CD14-positive monocyte (primary cell): ENCODE results near the gene ZXDC. TPM values are rescaled to one million over a fixed set of nuclear protein-coding genes. Genes with fewer than 3 reads are reported as not detected.

ENCODE experiments used
- DNase-seq, 3 donors: peaks; one replicate each; pipeline ENCODE4 v3.0.0-alpha.2; 2011 to 2022
- H2AFZ ChIP-seq: 2 replicates; pipeline ENCODE4 v1.6.0; 2012; ENCODE audit warnings: mild to moderate bottlenecking, low read depth, low read length, inconsistent platforms; ENCODE audit not compliant: insufficient read depth, poor library complexity, severe bottlenecking
- H3K27ac ChIP-seq, 2 donors: 1 replicate in 1 of 2; 2 replicates in 1 of 2; pipeline ENCODE4 v1.5.1; 2012 to 2013; ENCODE audit warnings: low read length in 2 of 2, control low read depth in 1 of 2, inconsistent platforms in 1 of 2, low read depth in 1 of 2, mild to moderate bottlenecking in 1 of 2
- H3K27me3 ChIP-seq, 2 donors: one replicate each; pipeline versions ENCODE4 v1.6.0 to v1.6.1; 2011 to 2013; ENCODE audit warnings: low read length in 2 of 2; ENCODE audit not compliant: control insufficient read depth in 2 of 2, insufficient read depth in 2 of 2
- H3K36me3 ChIP-seq, 2 donors: replicated peaks in 1 of 2; 1 replicate in 1 of 2; 2 replicates in 1 of 2; pipeline versions ENCODE4 v1.5.1 to v1.6.1; 2012 to 2013; ENCODE audit warnings: low read length in 2 of 2, control low read depth in 1 of 2, inconsistent platforms in 1 of 2, mild to moderate bottlenecking in 1 of 2; ENCODE audit not compliant: insufficient read depth in 2 of 2, control insufficient read depth in 1 of 2
- H3K4me1 ChIP-seq, 2 donors: 1 replicate in 1 of 2; 2 replicates in 1 of 2; pipeline versions ENCODE4 v1.5.1 to v1.6.1; 2012 to 2013; ENCODE audit warnings: low read length in 2 of 2, control low read depth in 1 of 2, inconsistent platforms in 1 of 2, mild to moderate bottlenecking in 1 of 2, moderate library complexity in 1 of 2; ENCODE audit not compliant: insufficient read depth in 2 of 2, control insufficient read depth in 1 of 2
- H3K4me2 ChIP-seq: replicated peaks from 2 replicates; pipeline ENCODE3; 2012; ENCODE audit warnings: low read length, moderate library complexity, mild to moderate bottlenecking; ENCODE audit not compliant: poor library complexity, severe bottlenecking; ENCODE audit errors: extremely low read depth
- H3K4me3 ChIP-seq, 3 experiments: fragments of 200-600 bp in 1 of 3; sonication (generic) in 1 of 3; replicated peaks in 1 of 3; 1 replicate in 2 of 3; 2 replicates in 1 of 3; pipeline ENCODE4 v1.5.1; 2011 to 2013; ENCODE audit warnings: low read length in 3 of 3, mild to moderate bottlenecking in 3 of 3, control low read depth in 2 of 3, low read depth in 2 of 3, inconsistent platforms in 1 of 3, moderate library complexity in 1 of 3
- H3K79me2 ChIP-seq: 2 replicates; pipeline ENCODE4 v1.6.0; 2012; ENCODE audit warnings: mild to moderate bottlenecking, control low read depth, inconsistent platforms, low read length, moderate library complexity; ENCODE audit not compliant: insufficient read depth
- H3K9ac ChIP-seq: 2 replicates; pipeline ENCODE4 v1.6.0; 2017; ENCODE audit warnings: low read length, mild to moderate bottlenecking; ENCODE audit not compliant: insufficient read depth, poor library complexity, severe bottlenecking
- H3K9me3 ChIP-seq, 2 donors: replicated peaks in 1 of 2; 1 replicate in 1 of 2; 2 replicates in 1 of 2; pipeline versions ENCODE4 v1.5.1 to v1.6.1; 2012 to 2013; ENCODE audit warnings: low read length in 2 of 2, control low read depth in 1 of 2; ENCODE audit not compliant: control insufficient read depth in 1 of 2, insufficient read depth in 1 of 2
- H4K20me1 ChIP-seq: 2 replicates; pipeline ENCODE4 v1.6.0; 2012; ENCODE audit warnings: mild to moderate bottlenecking, low read length, control low read depth, moderate library complexity; ENCODE audit not compliant: insufficient read depth
- H3K27ac Mint-ChIP-seq, 7 donors: one replicate each; pipeline ENCODE4 v1.8.0; 2020; ENCODE audit warnings: mild to moderate bottlenecking in 7 of 7, mixed read lengths in 7 of 7, moderate library complexity in 6 of 7, inconsistent platforms in 2 of 7
- H3K27me3 Mint-ChIP-seq, 3 donors: one replicate each; pipeline ENCODE4 v1.8.0; 2021 to 2022; ENCODE audit warnings: low read depth in 3 of 3, mild to moderate bottlenecking in 3 of 3, mixed read lengths in 3 of 3, moderate library complexity in 3 of 3, inconsistent platforms in 1 of 3
- H3K36me3 Mint-ChIP-seq, 2 donors: one replicate each; pipeline ENCODE4 v1.8.0; 2020; ENCODE audit warnings: mixed read lengths in 2 of 2, inconsistent platforms in 1 of 2, mild to moderate bottlenecking in 1 of 2
- H3K4me1 Mint-ChIP-seq: one replicate; pipeline ENCODE4 v1.8.0; 2020; ENCODE audit warnings: mild to moderate bottlenecking, mixed read lengths
- H3K4me3 Mint-ChIP-seq, 2 donors: one replicate each; pipeline ENCODE4 v1.8.0; 2020; ENCODE audit warnings: mild to moderate bottlenecking in 2 of 2, mixed read lengths in 2 of 2, moderate library complexity in 1 of 2
- H3K9me3 Mint-ChIP-seq, 7 donors: one replicate each; pipeline ENCODE4 v1.8.0; 2020 to 2022; ENCODE audit warnings: mixed read lengths in 7 of 7, mild to moderate bottlenecking in 6 of 7, moderate library complexity in 6 of 7, inconsistent platforms in 2 of 7
- CTCF ChIP-seq: fragments of 200-600 bp; IDR thresholded peaks from one replicate; pipeline ENCODE4 v1.8.0; 2022; ENCODE audit warnings: antibody characterized with exemption, mild to moderate bottlenecking
- WGBS: methylation state at CpG from one replicate; pipeline ENCODE4 v1.1.5; 2013; ENCODE audit warnings: missing lambda C conversion rate; ENCODE audit not compliant: insufficient coverage; 5-methylcytosine and 5-hydroxymethylcytosine counted together
- intact Hi-C, 2 donors: fragments of 100-400 bp; cut with micrococcal nuclease; formaldehyde crosslinking; loops; one replicate each; pipeline versions ENCODE4 v1.15.0 to v1.15.1; 2023
- polyA plus RNA-seq, 3 donors: library from polyadenylated mRNA; depleted of rRNA in 1 of 3; unstranded in 2 of 3; stranded (reverse) in 1 of 3; fragments of 300-500 nt in 2 of 3; fragments of >200 nt in 1 of 3; fragmentation: Illumina TruSeq in 2 of 3; gene quantifications; 1 replicate in 2 of 3; 2 replicates in 1 of 3; pipeline ENCODE4 v1.2.3, GENCODE V29; 2012 to 2021

Gene ZXDC
- polyA plus RNA-seq, 3 donors, result 6.3 to 44.8 (median 9.7) TPM

DNA sequence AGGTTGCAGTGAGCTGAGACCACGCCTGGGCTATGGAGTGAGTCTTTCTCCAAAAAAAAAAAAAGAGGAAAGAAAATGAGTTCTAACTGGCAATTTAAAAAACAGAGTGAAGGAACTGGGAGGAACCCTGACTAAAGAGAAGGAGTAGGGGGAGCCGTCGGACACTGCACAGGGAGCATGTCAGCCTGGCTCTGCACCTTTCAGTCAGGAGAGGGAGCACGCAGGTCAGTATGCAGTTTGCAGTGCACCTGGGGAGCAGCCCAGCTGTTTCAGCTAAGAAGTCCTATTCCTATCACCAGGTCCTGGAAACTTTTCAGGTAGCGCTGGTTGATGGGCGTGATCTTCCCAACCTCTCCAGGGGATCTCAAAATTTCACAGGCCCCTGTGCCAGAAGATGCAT, 14.9 kb upstream of the ZXDC start:
- peaks cover 14 to 15% of the 10 kb centered on the region in 2 donors for H3K4me1 ChIP-seq
- no peak overlapping the region for H2AFZ ChIP-seq
- no peak for TF ChIP-seq CTCF
- no peak overlapping the region for H3K27ac Mint-ChIP-seq
- intact Hi-C loops, result no loop called here
- H3K4me1 Mint-ChIP-seq, result peaks cover 21% of the 10 kb centered on the region
- no peaks in the 10 kb centered on the region for H3K9me3 Mint-ChIP-seq
- no peak for DNase-seq
- H3K27ac ChIP-seq, result no peak overlapping the region
- H3K9ac ChIP-seq, result no peak overlapping the region
- H3K4me2 ChIP-seq, result no peak overlapping the region
- 85% methylated on average over 6 of the region's 6 CpGs for WGBS
- H3K4me3 ChIP-seq, result no peak overlapping the region
- H3K36me3 Mint-ChIP-seq, result no peaks in the 10 kb centered on the region
- H3K36me3 ChIP-seq, result no peaks in the 10 kb centered on the region
- peaks cover 4 to 8% (median 8%) of the 10 kb centered on the region in 3 donors for H3K27me3 Mint-ChIP-seq
- no peaks in the 10 kb centered on the region for H3K9me3 ChIP-seq
- H3K27me3 ChIP-seq, result no peaks in the 10 kb centered on the region
- H4K20me1 ChIP-seq, result no peaks in the 10 kb centered on the region
- H3K79me2 ChIP-seq, result no peaks in the 10 kb centered on the region
- H3K4me3 Mint-ChIP-seq, result no peak overlapping the region

- Mint-ChIP-seq H3K27me3 (peaks cover 4 to 7% (median 4%) of the 10 kb centered on the region in 3 donors), H3K36me3 (no peaks in the 10 kb centered on the region), H3K27ac (no peak overlapping the region), H3K4me1 (peaks cover 21% of the 10 kb centered on the region), H3K9me3 (no peaks in the 10 kb centered on the region), H3K4me3 (no peak overlapping the region)
- no peaks in the 10 kb centered on the region for H4K20me1 ChIP-seq
- H3K4me2 ChIP-seq, result no peak overlapping the region
- H3K79me2 ChIP-seq, result no peaks in the 10 kb centered on the region
- no peak for TF ChIP-seq CTCF
- no peak overlapping the region for H3K27ac ChIP-seq
- intact Hi-C loops, result no loop called here
- no peaks in the 10 kb centered on the region for H3K27me3 ChIP-seq
- H3K4me1 ChIP-seq, result peaks cover 14 to 15% of the 10 kb centered on the region in 2 donors
- no peaks in the 10 kb centered on the region for H3K36me3 ChIP-seq
- H2AFZ ChIP-seq, result no peak overlapping the region
- H3K4me3 ChIP-seq, result no peak overlapping the region
- no peak overlapping the region for H3K9ac ChIP-seq
- WGBS, result 94% methylated on average over 12 of the region's 16 CpGs
- no peak for DNase-seq
- H3K9me3 ChIP-seq, result no peaks in the 10 kb centered on the region
These were observed 13.3 kb upstream of the ZXDC start for GRCh38 chr3:126488886-126489569.
